GM18511 (cell line): Measurements from ENCODE around the gene RAD51B.
"Not testable (repeated sequence)": the region's sequence is repeated elsewhere in the genome, so short reads cannot be mapped to it uniquely, and the experiment has no call there.

Experiments
- ATAC-seq: cut with Tn5 transposase; IDR thresholded peaks from one replicate; pipeline ENCODE4 v1.9.1; 2021; ENCODE audit warnings: mild to moderate bottlenecking, moderate library complexity; ENCODE audit not compliant: unreplicated experiment

The RAD51B gene

GRCh38 chr14:68762953-68763764 is 943.6 kb downstream of the RAD51B start:
- no peak for ATAC-seq

- not testable (repeated sequence) for ATAC-seq
These were observed 944.3 kb downstream of the RAD51B start for GRCh38 chr14:68763843-68764242.

GRCh38 chr14:68766299-68767247 is 947.0 kb downstream of the RAD51B start:
- ATAC-seq: no peak

- no peak for ATAC-seq
These were observed 947.7 kb downstream of the RAD51B start for GRCh38 chr14:68767248-68767645.

GRCh38 chr14:68768316-68768715 is 948.7 kb downstream of the RAD51B start:
- ATAC-seq: no peak

DNA sequence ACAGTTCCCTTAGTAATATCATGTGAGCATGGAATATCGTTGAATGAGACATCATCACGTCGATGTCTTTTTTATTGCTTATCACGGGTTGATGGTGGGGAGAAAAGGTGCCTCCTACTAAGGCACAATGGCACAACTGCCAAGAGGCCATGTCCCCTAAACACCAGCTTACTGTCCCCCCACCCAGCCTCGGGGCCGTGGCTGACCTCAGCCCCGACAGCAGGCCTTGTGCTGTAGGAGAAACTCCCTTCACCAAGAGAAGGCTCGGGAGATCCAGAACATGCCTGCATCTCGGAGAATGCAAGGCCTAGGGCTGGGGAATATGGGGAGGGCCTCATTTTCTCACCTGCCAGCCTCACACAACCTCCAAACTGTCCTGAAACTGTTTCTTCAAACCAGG is 950.5 kb downstream of the RAD51B start:
- no peak for ATAC-seq

GRCh38 chr14:68770553-68771286 is 951.1 kb downstream of the RAD51B start:
- ATAC-seq: no peak

- ATAC-seq: no peak
These were observed 952.1 kb downstream of the RAD51B start for GRCh38 chr14:68771631-68772030.

- ATAC-seq: no peak
These were observed 953.3 kb downstream of the RAD51B start for GRCh38 chr14:68772761-68773381.

- no peak for ATAC-seq
These were observed 955.4 kb downstream of the RAD51B start for GRCh38 chr14:68774771-68775613.

- ATAC-seq: no peak
These were observed 956.1 kb downstream of the RAD51B start for GRCh38 chr14:68775614-68776126.

- no peak for ATAC-seq
These were observed 958.1 kb downstream of the RAD51B start for GRCh38 chr14:68777644-68778043.
